ENCODE data around the gene CORO2B. TPM values are rescaled to one million over a fixed set of nuclear protein-coding genes. Genes with fewer than 3 reads are reported as not detected.
"Not testable (repeated sequence)": the region's sequence is repeated elsewhere in the genome, so short reads cannot be mapped to it uniquely, and the experiment has no call there.

CORO2B gene
- total RNA-seq, 1 donor from 2014 or later, result 1.0 TPM

- not testable (repeated sequence) for H3K4me1 ChIP-seq (ENCODE audit: control insufficient read depth in 3 of 3, insufficient read depth in 3 of 3, low read length in 3 of 3); H3K36me3 ChIP-seq (ENCODE audit: control insufficient read depth in 3 of 3, insufficient read depth in 3 of 3, low read length in 3 of 3); H3K9me3 ChIP-seq (ENCODE audit: control insufficient read depth in 3 of 3, low read length in 3 of 3); H3K27ac ChIP-seq (ENCODE audit: low read depth, low read length); H3K27me3 ChIP-seq (ENCODE audit: control insufficient read depth in 3 of 3, insufficient read depth in 3 of 3, low read length in 3 of 3); H3K9ac ChIP-seq (ENCODE audit: low read depth in 1 of 3, low read length in 3 of 3); H3K4me3 ChIP-seq (ENCODE audit: low read length in 3 of 3)
Measured at GRCh38 chr15:68647361-68647760, 68.6 kb downstream of the CORO2B start.

- no peaks in the 10 kb centered on the region for H3K27me3 ChIP-seq (ENCODE audit: control insufficient read depth in 3 of 3, insufficient read depth in 3 of 3, low read length in 3 of 3)
- no peaks in the 10 kb centered on the region for H3K36me3 ChIP-seq (ENCODE audit: control insufficient read depth in 3 of 3, insufficient read depth in 3 of 3, low read length in 3 of 3)
- H3K9me3 ChIP-seq (ENCODE audit: control insufficient read depth in 3 of 3, low read length in 3 of 3), result no peaks in the 10 kb centered on the region
- no peak overlapping the region for H3K9ac ChIP-seq (ENCODE audit: low read depth in 1 of 3, low read length in 3 of 3)
- H3K4me3 ChIP-seq (ENCODE audit: low read length in 3 of 3), result no peak overlapping the region
- peaks cover 0 to 4% (median 0%) of the 10 kb centered on the region in 3 donors for H3K4me1 ChIP-seq (ENCODE audit: control insufficient read depth in 3 of 3, insufficient read depth in 3 of 3, low read length in 3 of 3)
- no peak overlapping the region for H3K27ac ChIP-seq (ENCODE audit: low read depth, low read length)
Measured at GRCh38 chr15:68650901-68651709, 72.3 kb downstream of the CORO2B start.

DNA sequence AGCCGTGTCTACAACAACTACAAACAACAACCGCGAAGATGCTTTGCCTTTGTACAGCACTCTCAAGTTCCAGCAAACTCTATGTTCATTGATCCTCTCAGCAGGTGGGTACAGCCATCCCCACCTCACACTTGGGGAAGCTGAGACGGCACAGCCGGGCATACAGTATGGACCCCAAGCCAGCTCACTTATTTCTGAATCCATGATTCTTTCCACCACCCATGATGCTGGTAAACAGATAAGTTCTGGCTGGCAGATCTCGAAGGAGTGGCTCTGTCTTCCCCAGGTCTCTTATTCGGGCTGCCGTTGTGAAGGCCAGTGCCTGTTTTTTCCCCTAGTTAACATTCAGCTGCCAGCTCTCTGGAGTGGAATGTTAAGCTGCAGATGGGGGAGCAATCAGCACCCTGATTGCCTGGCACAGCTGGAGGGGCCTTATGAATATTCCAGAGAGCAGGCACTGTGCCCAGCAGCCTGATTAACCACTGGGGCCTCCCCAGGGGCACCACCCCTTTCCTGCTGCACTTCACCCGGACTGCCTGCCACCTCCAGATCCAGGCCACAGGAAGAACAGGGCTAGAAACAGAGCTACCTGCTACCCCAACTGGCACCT lies 73.2 kb downstream of the CORO2B start:
- H3K4me3 ChIP-seq (ENCODE audit: low read length in 3 of 3), result no peak overlapping the region
- no peak overlapping the region for H3K27ac ChIP-seq (ENCODE audit: low read depth, low read length)
- no peak overlapping the region for H3K9ac ChIP-seq (ENCODE audit: low read depth in 1 of 3, low read length in 3 of 3)

DNA sequence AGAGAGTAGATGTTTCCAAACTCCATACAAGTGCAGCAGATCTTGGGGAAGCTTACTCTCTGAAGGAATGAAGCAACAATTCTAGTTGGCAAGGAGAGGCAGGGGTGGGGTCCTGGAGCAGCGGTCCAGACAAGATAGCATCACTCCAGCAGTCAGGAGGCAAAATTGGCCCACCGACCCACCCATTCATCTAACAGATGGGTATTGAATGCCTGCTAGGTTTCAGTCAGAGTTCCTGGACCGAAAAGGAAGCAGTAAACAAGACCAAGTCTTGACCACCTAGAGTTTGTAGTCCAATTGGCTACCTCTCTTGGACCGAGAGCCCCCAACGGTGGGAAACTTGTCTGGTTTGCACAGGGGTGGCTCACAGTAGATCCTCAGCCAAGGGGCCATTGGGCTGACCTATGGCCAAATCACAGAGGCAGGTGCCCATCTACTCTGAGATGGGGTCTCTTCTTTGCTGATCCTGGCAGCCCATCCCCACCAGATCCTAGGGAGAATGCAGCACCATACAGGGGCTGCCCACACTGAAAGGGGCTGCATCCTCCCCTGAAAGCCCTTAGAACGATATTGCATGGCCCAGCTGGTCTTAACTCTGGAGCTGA lies 74.3 kb downstream of the CORO2B start:
- no peaks in the 10 kb centered on the region for H3K4me1 ChIP-seq (ENCODE audit: control insufficient read depth in 3 of 3, insufficient read depth in 3 of 3, low read length in 3 of 3)
- no peaks in the 10 kb centered on the region for H3K36me3 ChIP-seq (ENCODE audit: control insufficient read depth in 3 of 3, insufficient read depth in 3 of 3, low read length in 3 of 3)
- H3K27me3 ChIP-seq (ENCODE audit: control insufficient read depth in 3 of 3, insufficient read depth in 3 of 3, low read length in 3 of 3), result no peaks in the 10 kb centered on the region
- H3K9ac ChIP-seq (ENCODE audit: low read depth in 1 of 3, low read length in 3 of 3), result no peak overlapping the region
- H3K27ac ChIP-seq (ENCODE audit: low read depth, low read length), result no peak overlapping the region
- no peaks in the 10 kb centered on the region for H3K9me3 ChIP-seq (ENCODE audit: control insufficient read depth in 3 of 3, low read length in 3 of 3)
- no peak overlapping the region for H3K4me3 ChIP-seq (ENCODE audit: low read length in 3 of 3)

More for the DNA sequence above, 73.2 kb downstream of the CORO2B start:
- no peaks in the 10 kb centered on the region for H3K27me3 ChIP-seq (ENCODE audit: control insufficient read depth in 3 of 3, insufficient read depth in 3 of 3, low read length in 3 of 3)
- no peaks in the 10 kb centered on the region for H3K4me1 ChIP-seq (ENCODE audit: control insufficient read depth in 3 of 3, insufficient read depth in 3 of 3, low read length in 3 of 3)
- H3K9me3 ChIP-seq (ENCODE audit: control insufficient read depth in 3 of 3, low read length in 3 of 3), result no peaks in the 10 kb centered on the region
- no peaks in the 10 kb centered on the region for H3K36me3 ChIP-seq (ENCODE audit: control insufficient read depth in 3 of 3, insufficient read depth in 3 of 3, low read length in 3 of 3)

GRCh38 chr15:68653801-68654200 lies 75.0 kb downstream of the CORO2B start:
- no peaks in the 10 kb centered on the region for H3K4me1 ChIP-seq (ENCODE audit: control insufficient read depth in 3 of 3, insufficient read depth in 3 of 3, low read length in 3 of 3)
- no peaks in the 10 kb centered on the region for H3K27me3 ChIP-seq (ENCODE audit: control insufficient read depth in 3 of 3, insufficient read depth in 3 of 3, low read length in 3 of 3)
- no peak overlapping the region for H3K9ac ChIP-seq (ENCODE audit: low read depth in 1 of 3, low read length in 3 of 3)

GRCh38 chr15:68654786-68655560 lies 76.2 kb downstream of the CORO2B start:
- Histone ChIP-seq H3K4me3 (ENCODE audit: low read length in 3 of 3) (no peak overlapping the region), H3K27ac (ENCODE audit: low read depth, low read length) (no peak overlapping the region), H3K4me1 (ENCODE audit: control insufficient read depth in 3 of 3, insufficient read depth in 3 of 3, low read length in 3 of 3) (no peaks in the 10 kb centered on the region), H3K27me3 (ENCODE audit: control insufficient read depth in 3 of 3, insufficient read depth in 3 of 3, low read length in 3 of 3) (no peaks in the 10 kb centered on the region), H3K9me3 (ENCODE audit: control insufficient read depth in 3 of 3, low read length in 3 of 3) (no peaks in the 10 kb centered on the region), H3K36me3 (ENCODE audit: control insufficient read depth in 3 of 3, insufficient read depth in 3 of 3, low read length in 3 of 3) (no peaks in the 10 kb centered on the region), H3K9ac (ENCODE audit: low read depth in 1 of 3, low read length in 3 of 3) (no peak overlapping the region)

More at GRCh38 chr15:68653801-68654200, 75.0 kb downstream of the CORO2B start:
- no peaks in the 10 kb centered on the region for H3K36me3 ChIP-seq (ENCODE audit: control insufficient read depth in 3 of 3, insufficient read depth in 3 of 3, low read length in 3 of 3)
- H3K9me3 ChIP-seq (ENCODE audit: control insufficient read depth in 3 of 3, low read length in 3 of 3), result no peaks in the 10 kb centered on the region
- H3K27ac ChIP-seq (ENCODE audit: low read depth, low read length), result no peak overlapping the region
- H3K4me3 ChIP-seq (ENCODE audit: low read length in 3 of 3), result no peak overlapping the region

DNA sequence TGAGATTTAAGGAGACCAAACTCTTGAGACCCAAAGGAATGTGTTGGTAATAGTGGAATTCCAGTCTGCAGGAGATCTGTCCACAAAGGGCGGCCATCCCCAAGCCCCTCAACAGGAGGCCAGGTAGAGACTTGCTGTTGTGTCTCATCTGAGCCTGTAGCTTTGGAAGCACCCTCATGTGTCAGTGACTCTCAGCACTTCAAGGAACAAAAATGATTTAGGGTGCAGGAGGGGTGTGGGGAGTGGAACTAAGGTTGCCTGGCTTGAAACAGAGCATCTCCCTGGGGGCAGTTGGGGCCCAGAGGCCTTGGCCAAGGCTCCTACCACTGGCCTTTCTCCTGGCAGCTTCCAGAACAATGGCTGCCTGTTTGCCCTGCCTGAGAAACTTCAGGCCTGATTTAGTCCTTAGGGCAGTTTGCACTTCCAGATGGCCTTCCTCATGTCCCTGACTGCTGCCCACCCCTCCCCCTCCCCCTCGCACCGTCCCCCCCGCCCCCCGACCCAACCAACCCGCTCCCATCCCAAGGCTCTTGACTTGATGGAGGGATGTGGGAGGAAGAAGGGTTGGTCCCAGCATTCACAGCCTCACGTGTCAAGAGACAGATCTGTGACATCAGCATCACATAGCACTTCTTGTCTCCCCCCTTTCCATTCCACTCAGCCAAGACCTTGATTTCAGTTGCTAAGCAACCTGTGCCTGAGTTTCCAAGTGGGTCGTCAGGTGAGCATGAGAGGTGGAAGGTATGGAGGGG lies 77.1 kb downstream of the CORO2B start:
- Histone ChIP-seq H3K9ac (ENCODE audit: low read depth in 1 of 3, low read length in 3 of 3) (no peak overlapping the region), H3K36me3 (ENCODE audit: control insufficient read depth in 3 of 3, insufficient read depth in 3 of 3, low read length in 3 of 3) (no peaks in the 10 kb centered on the region), H3K9me3 (ENCODE audit: control insufficient read depth in 3 of 3, low read length in 3 of 3) (no peaks in the 10 kb centered on the region), H3K4me1 (ENCODE audit: control insufficient read depth in 3 of 3, insufficient read depth in 3 of 3, low read length in 3 of 3) (no peaks in the 10 kb centered on the region), H3K27me3 (ENCODE audit: control insufficient read depth in 3 of 3, insufficient read depth in 3 of 3, low read length in 3 of 3) (no peaks in the 10 kb centered on the region), H3K4me3 (ENCODE audit: low read length in 3 of 3) (no peak overlapping the region), H3K27ac (ENCODE audit: low read depth, low read length) (no peak overlapping the region)

- no peak overlapping the region for H3K4me3 ChIP-seq (ENCODE audit: low read length in 3 of 3)
- H3K27ac ChIP-seq (ENCODE audit: low read depth, low read length), result no peak overlapping the region
- no peaks in the 10 kb centered on the region for H3K36me3 ChIP-seq (ENCODE audit: control insufficient read depth in 3 of 3, insufficient read depth in 3 of 3, low read length in 3 of 3)
Measured at GRCh38 chr15:68656438-68656739, 77.6 kb downstream of the CORO2B start.

GRCh38 chr15:68658151-68658550 lies 79.4 kb downstream of the CORO2B start:
- Histone ChIP-seq H3K27ac (ENCODE audit: low read depth, low read length) (no peak overlapping the region), H3K9ac (ENCODE audit: low read depth in 1 of 3, low read length in 3 of 3) (no peak overlapping the region), H3K4me3 (ENCODE audit: low read length in 3 of 3) (no peak overlapping the region), H3K9me3 (ENCODE audit: control insufficient read depth in 3 of 3, low read length in 3 of 3) (no peaks in the 10 kb centered on the region), H3K4me1 (ENCODE audit: control insufficient read depth in 3 of 3, insufficient read depth in 3 of 3, low read length in 3 of 3) (no peaks in the 10 kb centered on the region), H3K27me3 (ENCODE audit: control insufficient read depth in 3 of 3, insufficient read depth in 3 of 3, low read length in 3 of 3) (no peaks in the 10 kb centered on the region), H3K36me3 (ENCODE audit: control insufficient read depth in 3 of 3, insufficient read depth in 3 of 3, low read length in 3 of 3) (no peaks in the 10 kb centered on the region)

More at GRCh38 chr15:68656438-68656739, 77.6 kb downstream of the CORO2B start:
- H3K9ac ChIP-seq (ENCODE audit: low read depth in 1 of 3, low read length in 3 of 3), result no peak overlapping the region
- H3K27me3 ChIP-seq (ENCODE audit: control insufficient read depth in 3 of 3, insufficient read depth in 3 of 3, low read length in 3 of 3), result no peaks in the 10 kb centered on the region
- no peaks in the 10 kb centered on the region for H3K9me3 ChIP-seq (ENCODE audit: control insufficient read depth in 3 of 3, low read length in 3 of 3)
- H3K4me1 ChIP-seq (ENCODE audit: control insufficient read depth in 3 of 3, insufficient read depth in 3 of 3, low read length in 3 of 3), result no peaks in the 10 kb centered on the region
